Measurements from ENCODE around the gene LAMTOR3.
A peak's percentile ranks its signal among the peaks of the same experiment; 100 is the strongest.

Gene LAMTOR3

DNA sequence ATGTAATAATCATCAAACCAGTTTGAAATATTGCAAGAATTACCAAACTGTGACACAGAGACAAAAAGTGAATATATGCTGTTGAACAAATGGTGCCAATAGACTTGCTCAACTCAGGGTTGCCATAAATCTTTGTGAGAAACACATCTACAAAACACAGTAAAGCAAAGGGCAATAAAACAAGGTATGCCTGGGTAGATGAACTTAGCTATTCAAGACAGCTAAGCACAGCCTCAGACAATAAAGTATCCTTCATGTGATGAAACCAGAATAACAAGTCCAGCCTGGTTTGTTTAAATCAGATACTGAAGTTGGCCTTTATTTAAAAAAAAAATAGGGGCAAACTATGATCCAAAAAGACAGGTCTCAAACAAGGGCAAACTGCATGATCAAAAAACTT is 19.2 kb downstream of the LAMTOR3 start:
- TF ChIP-seq SPI1 (IDR thresholded peaks at IDR 0.05; ENCODE audit: low read depth, low read length), result no peak
- no peak for TF ChIP-seq POLR2A (IDR thresholded peaks at IDR 0.05; ENCODE audit: low read depth, low read length)
- TF ChIP-seq POLR2AphosphoS5 (IDR thresholded peaks at IDR 0.05; ENCODE audit: low read depth, low read length), result no peak
- TF ChIP-seq POU2F2 (IDR thresholded peaks at IDR 0.05; ENCODE audit: low read depth, low read length), result no peak
- TF ChIP-seq PAX5 (IDR thresholded peaks at IDR 0.05; ENCODE audit: insufficient read depth, low read length, severe bottlenecking), result no peak
- TF ChIP-seq TAF1 (IDR thresholded peaks at IDR 0.05; ENCODE audit: low read depth, low read length), result no peak
- FAIRE-seq (no peak), DNase-seq (ENCODE audit: insufficient read length, low spot score) (no peak)

DNA sequence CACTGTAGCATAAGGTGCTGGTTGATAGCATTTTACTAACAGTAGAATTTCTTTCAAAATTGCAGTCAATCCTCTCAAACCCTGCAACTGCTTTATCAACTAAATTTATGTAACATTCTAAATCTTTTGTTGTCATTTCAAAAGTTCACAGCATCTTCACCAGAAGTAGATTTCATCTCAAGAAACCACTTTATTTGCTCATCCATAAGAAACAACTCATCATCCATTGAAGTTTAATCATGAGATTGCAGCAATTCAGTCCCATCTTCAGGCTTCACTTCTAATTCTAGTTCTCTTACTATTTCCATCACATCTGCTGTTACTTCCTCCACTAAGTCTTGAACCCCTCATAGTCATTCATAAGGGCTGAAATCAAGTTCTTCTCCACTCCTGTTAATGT is 21.7 kb downstream of the LAMTOR3 start:
- no peak for FAIRE-seq
- no peak for DNase-seq (ENCODE audit: insufficient read length, low spot score)
- TF ChIP-seq POU2F2 (IDR thresholded peaks at IDR 0.05; ENCODE audit: low read depth, low read length) (no peak), POLR2A (IDR thresholded peaks at IDR 0.05; ENCODE audit: low read depth, low read length) (no peak), TAF1 (IDR thresholded peaks at IDR 0.05; ENCODE audit: low read depth, low read length) (no peak), PAX5 (IDR thresholded peaks at IDR 0.05; ENCODE audit: insufficient read depth, low read length, severe bottlenecking) (no peak)

DNA sequence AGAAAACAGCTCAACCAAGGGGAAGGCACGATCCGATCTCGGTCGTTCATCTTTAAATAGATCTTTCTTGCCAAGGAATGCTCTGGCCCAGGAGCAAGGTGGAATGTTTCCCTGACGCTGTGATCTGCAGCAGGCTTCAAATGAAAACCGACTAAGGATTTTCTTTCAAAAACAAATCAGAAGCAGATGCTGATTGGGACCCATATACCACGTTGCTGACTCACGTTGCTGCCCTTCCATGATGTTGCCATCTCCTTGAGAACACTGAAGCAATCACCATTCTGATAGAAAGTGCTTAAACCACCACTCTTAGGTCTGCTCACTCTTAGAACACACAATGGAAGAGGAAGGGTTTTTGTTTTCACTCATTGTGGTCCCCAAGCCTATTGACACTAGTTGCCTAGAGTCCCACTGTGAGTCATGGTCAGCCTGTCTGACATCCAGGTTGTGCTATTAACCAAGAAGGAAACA is 26.1 kb downstream of the LAMTOR3 start:
- no peak for DNase-seq (ENCODE audit: insufficient read length, low spot score)
- TF ChIP-seq POLR2A (IDR thresholded peaks at IDR 0.05; ENCODE audit: low read depth, low read length) (no peak), TAF1 (IDR thresholded peaks at IDR 0.05; ENCODE audit: low read depth, low read length) (no peak), SPI1 (IDR thresholded peaks at IDR 0.05; ENCODE audit: low read depth, low read length) (no peak), POLR2AphosphoS5 (IDR thresholded peaks at IDR 0.05; ENCODE audit: low read depth, low read length) (no peak), POU2F2 (IDR thresholded peaks at IDR 0.05; ENCODE audit: low read depth, low read length) (no peak)
- no peak for FAIRE-seq

DNA sequence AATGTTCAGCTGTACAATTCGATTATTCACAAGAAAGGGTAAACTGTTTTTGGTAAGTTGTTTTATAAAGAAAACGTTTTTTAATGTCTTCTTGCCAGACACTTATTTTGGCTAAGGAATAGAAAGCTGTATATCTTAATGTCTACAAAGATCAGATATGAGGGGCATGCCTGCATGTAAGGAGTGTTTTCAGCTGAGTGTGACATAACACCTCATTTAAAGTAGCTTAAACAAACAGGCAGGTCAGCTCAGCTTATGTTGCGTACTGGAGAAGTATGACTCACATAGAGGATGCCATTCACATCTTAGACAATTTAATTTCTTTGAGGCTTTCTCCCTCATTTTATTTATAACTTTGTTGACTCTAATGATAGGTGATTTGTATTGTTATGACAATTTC is 30.4 kb downstream of the LAMTOR3 start:
- FAIRE-seq (peak; percentile 28), DNase-seq (ENCODE audit: insufficient read length, low spot score) (no peak)
- TF ChIP-seq POLR2A (IDR thresholded peaks at IDR 0.05; ENCODE audit: low read depth, low read length) (no peak), SPI1 (IDR thresholded peaks at IDR 0.05; ENCODE audit: low read depth, low read length) (no peak), POLR2AphosphoS5 (IDR thresholded peaks at IDR 0.05; ENCODE audit: low read depth, low read length) (no peak), PAX5 (IDR thresholded peaks at IDR 0.05; ENCODE audit: insufficient read depth, low read length, severe bottlenecking) (no peak), TAF1 (IDR thresholded peaks at IDR 0.05; ENCODE audit: low read depth, low read length) (no peak), POU2F2 (IDR thresholded peaks at IDR 0.05; ENCODE audit: low read depth, low read length) (no peak)

DNA sequence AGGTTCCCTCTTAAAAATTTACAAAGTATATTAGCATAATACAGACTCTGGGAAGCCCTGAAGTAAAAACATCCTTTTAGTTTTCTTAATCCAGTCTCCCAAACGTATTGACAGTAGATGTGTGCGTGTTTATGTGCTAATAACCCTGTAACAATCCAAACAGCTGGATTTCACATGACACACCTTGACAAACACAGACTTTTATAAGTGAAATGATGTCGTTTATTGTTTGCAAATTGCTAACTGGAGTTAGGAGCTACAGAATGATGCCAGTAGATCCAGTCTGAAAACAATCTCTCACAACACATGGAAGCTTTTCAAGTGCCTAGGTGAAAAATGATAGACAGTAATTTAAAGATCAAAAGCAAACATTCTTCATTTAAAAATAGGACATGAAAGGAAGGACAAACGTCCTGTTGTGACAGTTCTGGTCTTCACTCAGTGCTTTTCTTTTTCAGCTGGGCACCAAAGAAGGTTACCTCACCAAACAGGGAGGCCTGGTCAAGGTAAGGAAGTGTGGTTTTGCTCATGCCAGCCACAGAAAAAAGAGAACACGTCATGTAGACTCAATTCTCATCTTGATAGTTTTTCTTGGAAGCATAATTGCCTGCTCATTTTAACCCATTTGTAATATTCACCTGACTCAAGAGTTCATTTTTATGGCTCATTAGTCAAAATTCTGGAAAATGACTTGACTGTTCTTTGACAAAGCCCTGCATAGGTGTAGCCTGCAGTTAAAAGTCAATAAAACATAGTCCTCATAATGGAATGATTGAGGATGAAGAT is 32.9 kb downstream of the LAMTOR3 start:
- no peak for DNase-seq (ENCODE audit: insufficient read length, low spot score)
- TF ChIP-seq TAF1 (IDR thresholded peaks at IDR 0.05; ENCODE audit: low read depth, low read length) (no peak), SPI1 (IDR thresholded peaks at IDR 0.05; ENCODE audit: low read depth, low read length) (peak; percentile 5; the same call in 1 of the 2 replicates), POLR2A (IDR thresholded peaks at IDR 0.05; ENCODE audit: low read depth, low read length) (no peak), PAX5 (IDR thresholded peaks at IDR 0.05; ENCODE audit: insufficient read depth, low read length, severe bottlenecking) (no peak), POLR2AphosphoS5 (IDR thresholded peaks at IDR 0.05; ENCODE audit: low read depth, low read length) (no peak)
- peak; percentile 69 for FAIRE-seq

DNA sequence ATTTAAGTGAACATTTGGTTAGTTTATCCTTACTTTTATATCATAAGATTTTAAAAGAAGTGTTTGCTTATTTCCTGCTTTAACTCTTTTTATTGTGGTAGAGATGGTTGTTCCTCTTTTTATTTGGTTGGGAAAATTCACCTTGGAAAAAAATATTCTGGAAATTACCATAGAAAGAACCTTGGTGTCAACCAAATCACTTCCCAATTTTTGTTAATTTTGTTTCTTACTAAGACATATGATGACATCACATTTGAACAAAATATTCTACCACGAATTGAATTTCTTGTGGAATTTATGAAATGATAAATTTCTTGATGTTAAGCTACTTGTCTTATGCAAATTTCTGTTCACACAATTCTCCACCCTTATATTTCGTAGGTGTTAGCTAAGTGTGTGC is 33.7 kb downstream of the LAMTOR3 start:
- no peak for FAIRE-seq
- TF ChIP-seq POU2F2 (IDR thresholded peaks at IDR 0.05; ENCODE audit: low read depth, low read length), result no peak
- TF ChIP-seq PAX5 (IDR thresholded peaks at IDR 0.05; ENCODE audit: insufficient read depth, low read length, severe bottlenecking), result no peak

DNA sequence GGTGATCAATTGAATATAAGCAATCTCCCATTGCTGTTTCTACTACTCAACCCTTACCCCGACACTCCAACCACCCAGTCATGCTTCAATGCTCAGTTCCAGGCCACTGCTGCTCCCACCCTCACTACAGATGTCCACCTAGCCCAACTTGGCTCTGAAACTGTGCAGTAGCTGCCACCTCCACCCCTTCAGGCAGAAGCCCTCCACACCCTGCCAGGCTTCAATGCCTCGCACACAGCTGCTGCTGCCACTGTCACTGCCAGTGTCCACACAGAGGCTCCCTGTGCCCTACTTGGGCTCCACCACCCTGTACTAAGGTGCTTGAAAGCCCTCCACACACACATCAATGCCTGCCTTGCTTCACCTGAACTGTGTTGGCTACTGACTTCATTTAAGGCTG is 34.6 kb downstream of the LAMTOR3 start:
- DNase-seq (ENCODE audit: insufficient read length, low spot score), result no peak
- peak; percentile 91 for FAIRE-seq
- peak; percentile 47; the same call in 1 of the 2 replicates for TF ChIP-seq POLR2A (IDR thresholded peaks at IDR 0.05; ENCODE audit: low read depth, low read length)
- TF ChIP-seq TAF1 (IDR thresholded peaks at IDR 0.05; ENCODE audit: low read depth, low read length), result no peak
- TF ChIP-seq POLR2AphosphoS5 (IDR thresholded peaks at IDR 0.05; ENCODE audit: low read depth, low read length), result peak; percentile 43

More for the DNA sequence above, 33.7 kb downstream of the LAMTOR3 start:
- no peak for DNase-seq (ENCODE audit: insufficient read length, low spot score)

DNA sequence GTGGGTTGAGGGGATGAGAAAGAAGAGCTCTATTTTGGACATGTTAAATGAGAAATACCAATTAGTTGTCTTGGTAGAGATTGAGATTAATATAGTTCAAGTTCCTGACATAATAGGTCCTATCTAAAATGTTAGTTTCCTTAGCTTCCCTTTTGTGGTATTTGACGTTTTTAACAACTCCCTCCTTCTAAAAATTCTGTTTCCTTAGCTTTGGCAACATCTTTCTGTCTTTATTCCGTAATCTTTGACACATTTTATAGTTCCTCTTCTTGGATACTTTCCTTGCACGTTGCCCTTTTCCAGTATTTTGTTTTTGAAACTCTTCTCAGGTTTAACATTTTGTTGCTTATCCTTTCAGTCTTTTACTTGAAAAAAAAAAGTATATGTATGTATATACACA is 36.9 kb downstream of the LAMTOR3 start:
- TF ChIP-seq TAF1 (IDR thresholded peaks at IDR 0.05; ENCODE audit: low read depth, low read length) (no peak), POLR2A (IDR thresholded peaks at IDR 0.05; ENCODE audit: low read depth, low read length) (no peak), POU2F2 (IDR thresholded peaks at IDR 0.05; ENCODE audit: low read depth, low read length) (no peak), PAX5 (IDR thresholded peaks at IDR 0.05; ENCODE audit: insufficient read depth, low read length, severe bottlenecking) (no peak), POLR2AphosphoS5 (IDR thresholded peaks at IDR 0.05; ENCODE audit: low read depth, low read length) (no peak), SPI1 (IDR thresholded peaks at IDR 0.05; ENCODE audit: low read depth, low read length) (no peak)
- FAIRE-seq (no peak), DNase-seq (ENCODE audit: insufficient read length, low spot score) (no peak)

DNA sequence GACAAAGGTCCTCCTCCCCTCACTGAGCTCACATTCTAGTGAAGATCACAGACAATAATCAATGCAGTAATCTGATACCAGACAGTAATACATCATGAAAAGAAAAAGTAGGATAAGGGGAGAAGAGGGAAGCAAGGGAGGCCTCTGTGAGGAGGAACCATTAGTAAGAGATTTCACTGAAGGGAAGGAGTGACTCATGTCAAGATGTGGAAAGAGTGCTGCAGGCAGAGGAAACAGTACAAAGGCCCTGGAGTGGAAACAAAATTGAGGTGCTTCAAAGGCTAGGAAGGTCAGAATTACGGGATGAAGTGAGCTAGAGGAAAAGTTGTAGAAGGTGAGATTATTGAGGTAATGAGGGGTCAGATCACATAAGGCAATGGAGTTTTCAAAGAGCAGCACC is 38.1 kb downstream of the LAMTOR3 start:
- peak; percentile 74 for FAIRE-seq
- no peak for TF ChIP-seq PAX5 (IDR thresholded peaks at IDR 0.05; ENCODE audit: insufficient read depth, low read length, severe bottlenecking)
- TF ChIP-seq POLR2AphosphoS5 (IDR thresholded peaks at IDR 0.05; ENCODE audit: low read depth, low read length), result no peak; the same call in 1 of the 2 replicates
- TF ChIP-seq SPI1 (IDR thresholded peaks at IDR 0.05; ENCODE audit: low read depth, low read length), result no peak
- no peak for TF ChIP-seq TAF1 (IDR thresholded peaks at IDR 0.05; ENCODE audit: low read depth, low read length)
- no peak for TF ChIP-seq POLR2A (IDR thresholded peaks at IDR 0.05; ENCODE audit: low read depth, low read length)
- no peak for TF ChIP-seq POU2F2 (IDR thresholded peaks at IDR 0.05; ENCODE audit: low read depth, low read length)
- DNase-seq (ENCODE audit: insufficient read length, low spot score), result no peak

DNA sequence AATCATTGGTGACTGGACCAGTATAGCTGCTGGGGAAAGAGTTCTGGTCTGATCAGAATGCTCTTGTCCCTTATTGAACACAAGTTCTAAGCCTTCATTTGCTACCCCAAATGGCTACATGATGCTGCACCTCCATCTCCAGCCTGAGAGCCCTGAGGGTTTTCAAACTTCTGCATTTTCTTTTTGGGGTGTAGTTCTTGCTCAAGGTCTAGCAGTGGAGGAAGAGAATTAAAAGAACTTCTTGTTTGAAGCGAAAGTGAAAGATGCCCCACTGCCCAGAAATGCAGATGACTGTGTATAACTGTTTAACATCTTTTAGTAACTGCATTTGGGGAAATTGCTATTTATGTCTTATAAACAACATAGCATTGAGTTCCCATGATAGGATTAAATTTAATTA is 38.5 kb downstream of the LAMTOR3 start:
- TF ChIP-seq PAX5 (IDR thresholded peaks at IDR 0.05; ENCODE audit: insufficient read depth, low read length, severe bottlenecking) (no peak), POLR2AphosphoS5 (IDR thresholded peaks at IDR 0.05; ENCODE audit: low read depth, low read length) (no peak), TAF1 (IDR thresholded peaks at IDR 0.05; ENCODE audit: low read depth, low read length) (no peak), SPI1 (IDR thresholded peaks at IDR 0.05; ENCODE audit: low read depth, low read length) (no peak), POU2F2 (IDR thresholded peaks at IDR 0.05; ENCODE audit: low read depth, low read length) (no peak), POLR2A (IDR thresholded peaks at IDR 0.05; ENCODE audit: low read depth, low read length) (no peak)
- DNase-seq (ENCODE audit: insufficient read length, low spot score) (no peak), FAIRE-seq (peak; percentile 79)
